Medulla oblongata (tissue), 1 donor: Measurements from ENCODE around the gene TOR4A.
"Not testable (repeated sequence)": the region's sequence is repeated elsewhere in the genome, so short reads cannot be mapped to it uniquely, and the experiment has no call there.

Source experiments
- DNase-seq: peaks from one replicate; pipeline ENCODE4 v3.0.0-alpha.2; 2015; ENCODE audit errors: extremely low spot score

The TOR4A gene

GRCh38 chr9:137317718-137318511, 40.4 kb downstream of the TOR4A start:
- no peak for DNase-seq

DNA sequence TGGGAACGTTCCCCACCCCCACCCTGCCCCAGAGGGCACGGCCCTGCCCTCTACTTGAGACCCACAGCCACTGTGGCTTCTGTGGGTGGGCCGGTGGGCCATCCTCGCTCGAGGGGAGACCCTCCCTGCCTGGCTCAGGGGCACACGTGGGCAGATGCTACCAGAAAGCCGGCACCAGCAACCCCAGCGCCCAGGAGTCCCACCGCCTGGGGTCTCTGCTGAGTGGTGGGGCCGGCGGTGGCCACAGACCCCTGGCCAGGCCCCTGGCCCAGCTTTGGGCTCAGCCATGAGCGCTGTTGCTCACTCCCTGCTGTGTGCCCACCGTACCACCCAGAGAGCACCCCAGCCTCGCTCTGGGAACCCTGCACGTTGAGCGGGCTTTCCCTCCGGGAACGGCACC, 41.1 kb downstream of the TOR4A start:
- no peak for DNase-seq

GRCh38 chr9:137319011-137319738, 41.6 kb downstream of the TOR4A start:
- DNase-seq = peak; percentile 63

DNA sequence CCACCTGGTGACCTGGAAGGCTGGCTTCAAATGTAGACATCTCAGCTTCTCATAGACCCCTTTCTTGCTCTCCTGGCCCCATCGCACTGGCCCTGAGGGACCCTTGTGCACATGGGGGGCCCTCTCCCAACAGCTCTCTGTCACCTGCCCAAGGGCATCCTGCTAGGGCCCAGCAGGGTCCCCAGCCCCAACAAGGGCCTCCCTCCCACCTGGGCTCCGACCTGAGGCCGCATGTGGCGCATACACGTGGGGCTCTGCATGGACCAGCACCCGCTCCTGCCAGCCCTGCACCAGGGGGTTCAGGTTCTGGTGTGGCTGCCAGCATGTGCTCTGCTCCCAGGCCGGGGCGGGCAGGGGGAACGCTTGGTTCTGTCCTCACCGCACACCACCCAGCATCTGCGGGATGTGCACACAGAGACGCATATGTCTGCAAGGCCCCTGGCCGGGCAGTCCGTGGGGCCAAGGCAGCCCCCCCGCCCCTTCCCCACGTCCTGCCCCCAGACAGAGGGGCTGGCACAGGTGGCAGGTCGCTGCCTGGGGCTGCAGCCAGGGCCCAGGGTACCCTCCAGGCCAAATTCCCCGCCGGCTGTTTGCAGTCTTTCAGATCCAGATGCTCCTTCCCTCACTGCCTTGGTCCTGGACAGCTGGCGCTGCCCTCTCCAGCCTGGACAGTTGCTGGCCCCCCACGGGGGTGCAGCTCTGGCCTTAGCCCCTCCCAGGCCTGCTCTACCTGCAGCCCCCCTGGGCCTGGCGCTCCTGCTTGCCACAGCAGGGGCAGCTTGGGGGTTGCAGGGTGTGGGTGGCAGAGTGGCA, 42.4 kb downstream of the TOR4A start:
- DNase-seq = no peak

GRCh38 chr9:137320555-137321384, 43.2 kb downstream of the TOR4A start:
- DNase-seq = no peak

- no peak for DNase-seq
Observed at GRCh38 chr9:137321726-137322361, 44.3 kb downstream of the TOR4A start.

GRCh38 chr9:137323531-137324331, 46.2 kb downstream of the TOR4A start:
- DNase-seq = no peak

DNA sequence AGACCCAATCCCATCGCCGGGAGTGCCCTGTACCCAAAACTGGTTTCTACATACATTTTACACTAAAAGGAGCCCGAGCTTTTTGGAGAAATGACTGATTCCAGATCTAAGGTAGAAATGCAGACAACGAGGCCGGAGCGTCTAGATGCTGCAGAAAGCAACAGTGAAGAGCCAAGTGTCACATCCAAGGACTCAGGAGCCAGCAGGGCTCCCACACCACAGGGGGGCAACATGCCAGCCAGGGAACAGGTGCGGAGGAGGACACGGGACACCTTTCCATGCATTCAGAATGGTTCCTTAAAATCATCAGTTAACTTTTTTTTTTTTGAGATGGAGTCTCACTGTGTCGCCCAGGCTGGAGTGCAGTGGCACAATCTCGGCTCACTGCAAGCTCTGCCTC, 47.6 kb downstream of the TOR4A start:
- DNase-seq = no peak

DNA sequence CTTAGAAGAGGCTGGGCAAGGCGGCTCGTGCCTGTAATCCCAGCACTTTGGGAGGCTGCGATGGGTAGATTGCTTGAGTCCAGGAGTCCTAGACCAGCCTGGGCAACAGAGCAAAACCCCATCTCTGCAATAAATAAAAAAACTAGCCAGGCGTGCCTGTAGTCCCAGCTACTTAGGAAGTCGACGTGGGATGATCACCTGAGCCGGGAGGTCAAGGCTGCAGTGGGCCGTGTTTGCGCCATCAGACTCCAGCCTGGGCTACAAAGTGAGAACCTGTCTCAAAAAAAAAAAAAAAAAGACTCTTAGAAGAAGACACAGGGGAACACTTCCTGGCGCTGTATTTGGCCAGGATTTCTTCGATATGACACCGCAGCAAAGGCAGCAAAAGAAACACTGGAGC, 48.3 kb downstream of the TOR4A start:
- DNase-seq = no peak

GRCh38 chr9:137326445-137327065, 49.0 kb downstream of the TOR4A start:
- peak; percentile 45 for DNase-seq

DNA sequence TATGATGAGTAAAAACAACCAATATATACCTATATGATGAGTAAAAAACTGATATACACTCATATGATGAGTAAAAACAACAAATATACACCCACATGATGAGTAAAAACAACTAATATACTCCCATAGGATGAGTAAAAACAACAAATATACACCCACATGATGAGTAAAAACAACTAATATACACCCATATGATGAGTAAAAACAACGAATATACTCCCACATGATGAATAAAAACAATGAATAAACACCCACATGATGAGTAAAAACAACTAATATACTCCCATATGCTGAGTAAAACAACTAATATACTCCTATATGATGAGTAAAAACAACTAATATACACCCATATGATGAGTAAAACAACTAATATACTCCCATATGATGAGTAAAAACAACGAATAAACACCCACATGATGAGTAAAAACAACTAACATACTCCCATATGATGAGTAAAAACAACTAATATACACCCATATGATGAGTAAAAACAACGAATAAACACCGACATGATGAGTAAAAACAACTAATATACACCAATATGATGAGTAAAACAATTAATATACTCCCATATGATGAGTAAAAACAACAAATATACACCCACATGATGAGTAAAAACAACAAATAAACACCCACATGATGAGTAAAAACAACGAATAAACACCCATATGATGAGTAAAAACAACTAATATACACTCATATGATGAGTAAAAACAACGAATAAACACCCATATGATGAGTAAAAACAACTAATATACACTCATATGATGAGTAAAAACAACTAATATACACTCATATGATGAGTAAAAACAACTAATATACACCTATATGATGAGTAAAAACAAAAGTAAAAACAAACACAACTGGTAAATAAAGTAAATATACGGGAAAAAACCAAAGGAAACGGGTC, 50.4 kb downstream of the TOR4A start:
- DNase-seq = not testable (repeated sequence)

GRCh38 chr9:137329590-137329989, 52.1 kb downstream of the TOR4A start:
- DNase-seq = not testable (repeated sequence)

GRCh38 chr9:137330689-137331088, 53.2 kb downstream of the TOR4A start:
- DNase-seq = no peak

- no peak for DNase-seq
Observed at GRCh38 chr9:137331929-137332328, 54.4 kb downstream of the TOR4A start.
